ENCODE data around the gene HBM.
"Not testable (repeated sequence)": the region's sequence is repeated elsewhere in the genome, so short reads cannot be mapped to it uniquely, and the experiment has no call there.

HBM gene

DNA sequence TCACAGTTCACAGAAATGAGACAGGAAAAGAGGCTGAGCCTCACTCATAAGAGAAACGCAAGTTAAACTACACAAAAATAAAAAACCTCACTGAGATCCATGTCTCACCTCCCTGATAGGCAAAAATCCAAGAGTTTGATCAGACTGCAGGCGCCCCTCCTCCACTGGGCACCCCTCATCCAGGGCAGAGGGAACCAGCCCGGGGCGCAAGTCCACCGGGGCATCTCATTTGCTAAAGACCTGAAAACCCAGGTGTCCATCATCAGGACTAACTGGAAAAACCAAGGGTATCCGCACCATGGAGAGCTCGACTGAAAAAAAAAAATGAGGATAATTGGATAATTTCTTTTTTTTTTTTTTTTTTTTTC, 10.8 kb upstream of the HBM start:
- Histone ChIP-seq H3K9ac (ENCODE audit: insufficient read length, low read depth) (peak overlapping the region; percentile 70), H3K27me3 (ENCODE audit: insufficient read depth, insufficient read length) (peaks cover 29% of the 10 kb centered on the region), H3K9me3 (ENCODE audit: insufficient read depth, low read length) (no peaks in the 10 kb centered on the region), H3K4me1 (ENCODE audit: insufficient read depth, insufficient read length) (peaks cover 4% of the 10 kb centered on the region), H3K4me3 (ENCODE audit: insufficient read length, low read depth) (peak overlapping the region; percentile 56), H3K36me3 (ENCODE audit: insufficient read depth, insufficient read length, low read length) (no peaks in the 10 kb centered on the region)
- no peak for TF ChIP-seq YY1 (IDR thresholded peaks at IDR 0.05; ENCODE audit: insufficient read depth, insufficient read length)
- no peak for TF ChIP-seq ZNF274 (IDR thresholded peaks at IDR 0.05; ENCODE audit: low read depth, low read length)
- TF ChIP-seq SUZ12 (IDR thresholded peaks at IDR 0.05; ENCODE audit: extremely low read depth, insufficient read depth, insufficient read length) = no peak
- no peak for DNase-seq (ENCODE audit: low read depth, low spot score)

GRCh38 chr16:159136-159849, 6.5 kb upstream of the HBM start:
- DNase-seq (ENCODE audit: low read depth, low spot score) = no peak
- no peak overlapping the region for H3K4me3 ChIP-seq (ENCODE audit: insufficient read length, low read depth)
- H3K9ac ChIP-seq (ENCODE audit: insufficient read length, low read depth) = peak overlapping the region; percentile 21
- H3K27me3 ChIP-seq (ENCODE audit: insufficient read depth, insufficient read length) = peaks cover 41% of the 10 kb centered on the region
- TF ChIP-seq YY1 (IDR thresholded peaks at IDR 0.05; ENCODE audit: insufficient read depth, insufficient read length) = no peak
- no peak for TF ChIP-seq SUZ12 (IDR thresholded peaks at IDR 0.05; ENCODE audit: extremely low read depth, insufficient read depth, insufficient read length)
- TF ChIP-seq ZNF274 (IDR thresholded peaks at IDR 0.05; ENCODE audit: low read depth, low read length) = no peak
- no peaks in the 10 kb centered on the region for H3K9me3 ChIP-seq (ENCODE audit: insufficient read depth, low read length)
- no peaks in the 10 kb centered on the region for H3K36me3 ChIP-seq (ENCODE audit: insufficient read depth, insufficient read length, low read length)
- H3K4me1 ChIP-seq (ENCODE audit: insufficient read depth, insufficient read length) = peaks cover 6% of the 10 kb centered on the region

- H3K4me1 ChIP-seq (ENCODE audit: insufficient read depth, insufficient read length); H3K4me3 ChIP-seq (ENCODE audit: insufficient read length, low read depth); H3K9me3 ChIP-seq (ENCODE audit: insufficient read depth, low read length); H3K36me3 ChIP-seq (ENCODE audit: insufficient read depth, insufficient read length, low read length); DNase-seq (ENCODE audit: low read depth, low spot score); H3K9ac ChIP-seq (ENCODE audit: insufficient read length, low read depth): not testable (repeated sequence)
- peaks cover 35% of the 10 kb centered on the region for H3K27me3 ChIP-seq (ENCODE audit: insufficient read depth, insufficient read length)
Measured at GRCh38 chr16:160242-160641, 5.5 kb upstream of the HBM start.

GRCh38 chr16:160691-161190, 5.0 kb upstream of the HBM start:
- Histone ChIP-seq H3K9ac (ENCODE audit: insufficient read length, low read depth) (no peak overlapping the region), H3K27me3 (ENCODE audit: insufficient read depth, insufficient read length) (peaks cover 36% of the 10 kb centered on the region), H3K36me3 (ENCODE audit: insufficient read depth, insufficient read length, low read length) (no peaks in the 10 kb centered on the region), H3K9me3 (ENCODE audit: insufficient read depth, low read length) (no peaks in the 10 kb centered on the region), H3K4me1 (ENCODE audit: insufficient read depth, insufficient read length) (peaks cover 8% of the 10 kb centered on the region), H3K4me3 (ENCODE audit: insufficient read length, low read depth) (no peak overlapping the region)
- TF ChIP-seq YY1 (IDR thresholded peaks at IDR 0.05; ENCODE audit: insufficient read depth, insufficient read length) (no peak), ZNF274 (IDR thresholded peaks at IDR 0.05; ENCODE audit: low read depth, low read length) (no peak), SUZ12 (IDR thresholded peaks at IDR 0.05; ENCODE audit: extremely low read depth, insufficient read depth, insufficient read length) (no peak)
- DNase-seq (ENCODE audit: low read depth, low spot score) = no peak

DNA sequence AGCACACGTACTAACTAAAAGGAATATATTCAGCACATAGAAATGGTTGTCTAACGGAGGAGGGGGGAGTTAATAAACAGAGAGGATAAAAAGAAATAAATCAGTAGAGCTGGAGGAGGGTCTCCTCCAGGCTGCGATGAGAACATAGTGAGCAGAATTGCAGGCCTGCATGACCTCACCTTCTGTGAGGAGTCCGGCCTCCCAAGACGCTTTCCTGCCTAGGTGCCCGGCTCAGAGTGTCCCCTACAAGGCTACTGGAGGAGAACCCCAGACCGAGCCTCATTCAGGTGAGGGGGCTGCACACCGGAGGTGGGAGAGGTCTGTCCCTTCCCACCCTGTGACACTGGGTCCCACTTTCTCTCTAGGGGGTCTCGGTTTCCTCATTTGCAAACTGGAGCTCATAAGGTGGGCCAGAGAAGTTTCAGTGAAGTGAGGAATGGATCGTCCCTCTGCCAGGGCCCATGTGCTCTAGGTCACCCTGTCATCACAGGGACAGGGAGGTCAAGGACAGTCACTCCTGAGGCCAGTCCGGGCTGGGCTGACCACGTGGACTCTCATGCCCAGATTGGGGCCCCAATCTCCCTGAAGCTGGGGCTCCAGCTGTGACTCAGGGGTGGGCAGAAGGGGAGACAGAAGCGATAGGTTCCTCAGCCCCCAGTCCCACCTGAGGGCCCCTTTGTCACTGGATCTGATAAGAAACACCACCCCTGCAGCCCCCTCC, 3.3 kb upstream of the HBM start:
- TF ChIP-seq SUZ12 (IDR thresholded peaks at IDR 0.05; ENCODE audit: extremely low read depth, insufficient read depth, insufficient read length) (no peak), YY1 (IDR thresholded peaks at IDR 0.05; ENCODE audit: insufficient read depth, insufficient read length) (no peak), ZNF274 (IDR thresholded peaks at IDR 0.05; ENCODE audit: low read depth, low read length) (no peak)
- Histone ChIP-seq H3K9me3 (ENCODE audit: insufficient read depth, low read length) (no peaks in the 10 kb centered on the region), H3K27me3 (ENCODE audit: insufficient read depth, insufficient read length) (peaks cover 39% of the 10 kb centered on the region)

DNA sequence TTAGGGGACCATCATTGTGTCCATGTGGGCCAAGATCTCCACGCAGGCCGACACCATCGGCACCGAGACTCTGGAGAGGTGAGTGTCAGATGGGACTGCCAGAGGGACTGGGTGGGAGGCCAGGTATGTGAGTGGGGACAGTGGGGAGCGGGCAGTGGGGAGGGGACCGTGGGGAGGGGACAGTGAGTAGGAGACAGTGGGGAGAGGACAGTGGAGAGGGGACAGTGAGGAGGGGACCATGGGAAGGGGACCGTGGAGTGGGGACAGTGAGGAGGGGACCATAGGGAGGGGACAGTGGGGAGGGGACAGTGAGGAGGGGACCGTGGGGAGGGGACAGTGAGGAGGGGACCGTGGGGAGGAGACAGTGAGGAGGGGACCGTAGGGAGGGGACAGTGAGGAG, 2.6 kb upstream of the HBM start:
- not testable (repeated sequence) for DNase-seq (ENCODE audit: low read depth, low spot score); H3K9ac ChIP-seq (ENCODE audit: insufficient read length, low read depth); H3K36me3 ChIP-seq (ENCODE audit: insufficient read depth, insufficient read length, low read length); H3K4me3 ChIP-seq (ENCODE audit: insufficient read length, low read depth); H3K9me3 ChIP-seq (ENCODE audit: insufficient read depth, low read length)
- Histone ChIP-seq H3K4me1 (ENCODE audit: insufficient read depth, insufficient read length) (peaks cover 19% of the 10 kb centered on the region), H3K27me3 (ENCODE audit: insufficient read depth, insufficient read length) (peaks cover 47% of the 10 kb centered on the region)

More for the DNA sequence above, 3.3 kb upstream of the HBM start:
- Histone ChIP-seq H3K9ac (ENCODE audit: insufficient read length, low read depth) (no peak overlapping the region), H3K36me3 (ENCODE audit: insufficient read depth, insufficient read length, low read length) (no peaks in the 10 kb centered on the region), H3K4me3 (ENCODE audit: insufficient read length, low read depth) (no peak overlapping the region), H3K4me1 (ENCODE audit: insufficient read depth, insufficient read length) (peaks cover 19% of the 10 kb centered on the region)
- DNase-seq (ENCODE audit: low read depth, low spot score) = no peak

DNA sequence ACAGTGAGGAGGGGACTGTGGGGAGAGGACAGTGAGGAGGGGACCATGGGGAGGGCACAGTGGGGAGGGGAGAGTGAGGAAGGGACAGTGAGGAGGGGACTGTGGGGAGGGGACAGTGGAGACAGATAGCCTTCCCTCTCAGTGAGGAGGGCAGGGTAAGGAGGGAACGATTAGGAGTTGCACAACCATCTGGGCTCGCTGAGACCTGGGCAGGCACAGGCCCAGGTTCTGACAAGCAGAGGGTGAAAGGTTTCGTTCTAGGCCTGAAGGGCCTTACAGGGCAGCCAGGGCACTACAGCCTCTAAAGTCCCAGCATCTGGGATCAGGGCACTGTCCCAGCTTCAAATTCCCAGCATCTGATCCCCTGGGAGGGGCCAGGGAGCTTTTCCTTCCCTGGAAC, 2.1 kb upstream of the HBM start:
- not testable (repeated sequence) for H3K4me3 ChIP-seq (ENCODE audit: insufficient read length, low read depth); H3K9ac ChIP-seq (ENCODE audit: insufficient read length, low read depth); H3K9me3 ChIP-seq (ENCODE audit: insufficient read depth, low read length); DNase-seq (ENCODE audit: low read depth, low spot score); H3K36me3 ChIP-seq (ENCODE audit: insufficient read depth, insufficient read length, low read length)
- H3K27me3 ChIP-seq (ENCODE audit: insufficient read depth, insufficient read length) = peaks cover 52% of the 10 kb centered on the region
- peaks cover 19% of the 10 kb centered on the region for H3K4me1 ChIP-seq (ENCODE audit: insufficient read depth, insufficient read length)

DNA sequence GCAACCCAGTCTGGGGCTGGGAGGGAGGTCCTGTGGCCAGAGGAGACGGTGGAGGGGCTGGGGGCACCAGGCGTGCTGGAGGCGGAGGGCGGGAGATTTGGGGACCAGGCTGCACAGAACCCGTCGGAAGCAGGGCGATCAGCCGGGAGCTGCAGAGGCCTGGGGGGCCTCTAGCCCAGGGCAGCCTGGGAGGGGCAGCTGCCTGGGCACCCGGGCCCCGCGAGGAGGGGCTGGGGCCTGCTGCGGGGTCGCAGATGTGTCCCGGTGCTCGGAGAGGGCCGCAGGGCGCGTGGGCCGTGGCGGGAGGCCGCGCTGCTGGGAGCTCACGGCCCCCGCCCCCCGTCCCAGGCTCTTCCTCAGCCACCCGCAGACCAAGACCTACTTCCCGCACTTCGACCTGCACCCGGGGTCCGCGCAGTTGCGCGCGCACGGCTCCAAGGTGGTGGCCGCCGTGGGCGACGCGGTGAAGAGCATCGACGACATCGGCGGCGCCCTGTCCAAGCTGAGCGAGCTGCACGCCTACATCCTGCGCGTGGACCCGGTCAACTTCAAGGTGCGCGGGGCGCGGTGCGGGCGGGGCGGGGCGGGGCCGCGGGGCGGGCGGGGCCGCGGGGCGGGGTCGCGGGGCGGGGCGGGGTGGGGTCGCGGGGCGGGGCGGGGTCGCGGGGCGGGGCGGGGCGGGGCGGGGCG, 1.5 kb upstream of the HBM start:
- Histone ChIP-seq H3K27me3 (ENCODE audit: insufficient read depth, insufficient read length) (peaks cover 58% of the 10 kb centered on the region), H3K4me1 (ENCODE audit: insufficient read depth, insufficient read length) (peaks cover 18% of the 10 kb centered on the region)
- H3K4me3 ChIP-seq (ENCODE audit: insufficient read length, low read depth); H3K36me3 ChIP-seq (ENCODE audit: insufficient read depth, insufficient read length, low read length); DNase-seq (ENCODE audit: low read depth, low spot score); H3K9ac ChIP-seq (ENCODE audit: insufficient read length, low read depth); H3K9me3 ChIP-seq (ENCODE audit: insufficient read depth, low read length): not testable (repeated sequence)

Measured in NT2/D1 (cell line).